Fibroblast of gingiva (primary cell): ENCODE results near the gene HOXC4.

Experiments
- DNase-seq: peaks from one replicate; pipeline ENCODE4 v3.0.0-alpha.2; 2011; ENCODE audit warnings: low read depth

HOXC4 gene

DNA sequence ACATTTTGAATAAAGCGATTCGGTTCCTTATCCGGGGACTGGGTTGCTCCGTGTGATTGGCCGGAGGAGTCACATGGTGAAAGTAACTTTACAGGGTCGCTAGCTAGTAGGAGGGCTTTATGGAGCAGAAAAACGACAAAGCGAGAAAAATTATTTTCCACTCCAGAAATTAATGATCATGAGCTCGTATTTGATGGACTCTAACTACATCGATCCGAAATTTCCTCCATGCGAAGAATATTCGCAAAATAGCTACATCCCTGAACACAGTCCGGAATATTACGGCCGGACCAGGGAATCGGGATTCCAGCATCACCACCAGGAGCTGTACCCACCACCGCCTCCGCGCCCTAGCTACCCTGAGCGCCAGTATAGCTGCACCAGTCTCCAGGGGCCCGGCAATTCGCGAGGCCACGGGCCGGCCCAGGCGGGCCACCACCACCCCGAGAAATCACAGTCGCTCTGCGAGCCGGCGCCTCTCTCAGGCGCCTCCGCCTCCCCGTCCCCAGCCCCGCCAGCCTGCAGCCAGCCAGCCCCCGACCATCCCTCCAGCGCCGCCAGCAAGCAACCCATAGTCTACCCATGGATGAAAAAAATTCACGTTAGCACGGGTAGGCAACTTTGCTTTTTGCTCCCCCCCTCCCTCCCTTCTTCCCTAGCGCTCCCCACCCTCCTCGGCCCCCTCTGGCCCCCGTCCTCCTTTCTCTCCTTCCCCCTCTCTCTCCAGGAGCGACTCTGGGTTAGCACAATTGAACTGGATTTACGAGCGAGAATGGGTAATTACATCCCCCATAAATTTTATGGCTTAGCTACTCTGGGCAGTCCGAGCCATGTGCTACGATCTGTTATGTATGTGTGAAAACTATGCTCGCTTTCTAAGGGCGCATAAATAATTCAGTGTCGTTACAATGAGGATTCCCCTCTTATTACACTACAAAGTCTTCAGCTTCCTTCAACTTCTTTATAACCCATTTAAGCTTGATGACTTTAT is at the start of gene HOXC4:
Gene HOXC4, plus strand, starts transcription at position 85 of the 991 bp plus-strand sequence. Its CDS starts 88 bp downstream, at position 173.
- no peak for DNase-seq

DNA sequence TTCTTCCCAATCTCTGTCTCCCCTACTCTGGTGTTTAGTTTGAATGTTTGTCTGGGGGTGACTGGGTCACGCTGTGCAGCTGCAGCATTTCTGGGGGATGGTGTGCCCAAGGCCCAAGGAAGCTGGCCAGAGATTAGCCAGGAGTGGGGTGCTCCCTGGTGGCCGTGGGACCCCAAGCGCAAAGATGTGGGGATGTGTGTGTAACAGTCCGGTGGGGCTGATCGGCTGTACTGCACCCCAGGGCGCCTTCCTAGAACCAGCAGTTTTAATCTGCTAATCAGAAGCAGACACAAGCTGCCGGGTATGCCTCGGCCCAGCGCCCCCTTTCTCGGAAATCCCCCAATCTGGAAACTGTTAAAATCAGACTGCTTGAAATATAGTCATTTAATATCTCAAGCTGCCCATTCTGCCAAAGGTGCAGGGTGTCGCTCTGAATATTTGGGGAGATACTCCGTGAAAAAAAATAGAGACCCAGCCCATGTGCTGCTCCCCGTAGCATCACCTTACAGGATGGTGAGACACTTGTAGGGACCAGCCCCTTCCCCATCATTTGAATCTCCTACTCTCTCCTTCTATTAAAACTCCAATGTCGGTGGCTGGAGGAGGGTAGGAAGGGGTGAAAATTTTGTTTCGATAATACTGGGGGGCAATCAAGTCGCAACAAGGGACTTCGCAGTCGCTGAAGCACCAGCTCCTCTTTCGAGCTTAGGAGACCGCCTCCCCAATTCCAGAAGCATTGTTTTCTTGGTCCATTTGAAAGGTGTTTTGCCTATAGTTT is 49.4 kb upstream of the HOXC4 start:
- no peak for DNase-seq

DNA sequence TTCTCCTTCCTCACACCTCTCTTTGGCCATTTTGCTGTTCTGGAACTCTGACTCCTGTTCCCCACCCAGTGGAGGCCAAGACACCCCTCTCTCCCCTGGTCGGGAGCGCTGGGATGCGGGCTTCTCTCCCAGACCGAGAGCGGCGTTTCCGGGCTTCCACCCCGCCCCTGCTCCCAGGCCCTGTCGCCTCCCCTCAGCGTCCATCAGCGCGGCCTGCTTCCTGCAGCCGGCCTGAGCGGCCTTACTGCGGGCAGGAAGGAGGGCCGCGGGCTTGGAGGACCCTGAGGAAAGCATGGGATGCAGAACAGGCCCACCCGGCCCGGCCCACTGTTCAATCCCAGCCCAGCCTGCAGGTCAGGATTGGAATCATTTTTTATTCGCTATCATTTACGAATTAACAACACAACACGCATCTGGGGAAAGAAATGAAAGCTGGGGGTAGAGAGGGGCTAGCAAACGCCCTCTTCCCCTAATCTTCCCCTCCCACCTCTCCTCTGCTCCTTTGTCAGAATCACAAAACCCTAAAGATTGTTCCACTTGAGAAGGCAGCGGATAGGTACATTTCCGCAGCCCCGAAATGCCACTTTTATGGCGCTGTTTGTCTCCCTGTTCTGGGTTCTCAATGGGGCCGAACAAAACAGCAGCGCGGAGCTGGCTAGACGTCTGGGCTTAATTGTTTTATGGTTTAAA is 48.6 kb upstream of the HOXC4 start:
- no peak for DNase-seq

GRCh38 chr12:54005531-54005852 is 48.1 kb upstream of the HOXC4 start:
- no peak for DNase-seq

DNA sequence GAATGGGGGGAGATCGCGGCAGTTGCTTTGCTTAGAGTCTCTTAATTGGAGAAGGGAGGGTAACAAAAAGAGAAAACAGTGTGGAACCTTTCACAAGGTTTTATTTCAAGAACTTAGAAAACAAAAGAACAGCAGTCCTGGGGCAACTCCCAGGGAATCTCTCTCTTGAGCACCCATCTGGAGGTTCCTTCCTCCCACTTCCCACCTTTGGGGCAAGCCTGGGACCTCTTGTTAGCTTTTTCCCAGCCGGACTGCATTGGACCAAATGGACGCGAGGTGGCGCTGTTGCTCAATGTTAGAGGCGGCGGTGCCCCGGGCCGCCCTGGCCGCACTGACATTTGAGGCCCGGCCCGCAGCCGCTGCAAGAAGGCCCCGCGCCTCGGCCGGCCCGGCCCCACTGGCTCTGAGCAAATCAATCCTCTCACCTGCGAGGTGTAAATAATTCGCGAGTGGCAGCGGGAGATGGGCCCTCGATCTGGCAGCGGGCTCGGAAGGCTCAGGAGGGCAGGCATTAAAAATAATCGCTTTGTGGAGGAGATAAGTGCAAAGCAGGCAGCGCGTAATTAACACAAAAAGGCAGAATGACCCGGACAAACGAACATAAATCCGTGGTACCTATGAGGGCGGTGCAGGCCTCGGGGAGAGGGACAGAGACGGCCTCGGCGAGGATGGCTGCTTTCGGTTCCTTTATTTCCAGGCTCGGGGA is 47.6 kb upstream of the HOXC4 start:
- peak; percentile 55 for DNase-seq

GRCh38 chr12:54006559-54007220 is 46.9 kb upstream of the HOXC4 start:
- no peak for DNase-seq

DNA sequence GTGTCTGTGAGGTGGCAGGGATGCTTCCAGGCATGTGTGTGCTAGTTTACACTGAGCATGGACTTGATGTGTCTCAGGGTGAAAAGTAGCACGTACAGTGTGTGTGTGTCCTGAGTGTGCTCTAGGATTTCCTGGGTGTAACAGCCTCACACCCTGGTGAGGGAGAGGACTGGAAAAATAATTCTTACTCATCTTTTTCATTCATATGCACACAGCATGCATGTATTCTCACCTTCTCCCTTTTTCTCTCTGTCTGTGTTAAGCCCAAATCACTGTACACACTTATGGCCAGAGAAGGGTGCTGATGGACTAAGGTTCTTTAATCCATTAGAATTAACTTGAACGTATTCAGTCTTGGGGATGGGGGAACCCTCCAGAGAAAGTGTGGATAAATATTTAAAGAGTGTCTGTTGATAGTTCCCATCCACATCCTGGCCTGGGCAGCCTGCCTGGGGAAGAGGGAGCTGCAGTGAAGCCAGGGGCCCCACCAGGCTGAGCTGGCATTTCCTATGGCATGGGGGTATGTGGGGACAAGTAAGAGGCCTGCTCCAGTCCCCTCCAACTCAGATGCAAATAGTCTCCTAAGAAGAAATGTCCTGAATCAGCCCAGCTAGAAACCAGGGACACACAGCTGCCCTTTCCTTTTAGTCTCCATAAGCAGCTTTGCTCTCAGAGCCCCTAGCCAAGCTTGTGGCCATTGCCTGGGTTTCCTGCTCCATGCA is 45.9 kb upstream of the HOXC4 start:
- no peak for DNase-seq

- DNase-seq: no peak
Measured at GRCh38 chr12:54008260-54008552, 45.4 kb upstream of the HOXC4 start.

DNA sequence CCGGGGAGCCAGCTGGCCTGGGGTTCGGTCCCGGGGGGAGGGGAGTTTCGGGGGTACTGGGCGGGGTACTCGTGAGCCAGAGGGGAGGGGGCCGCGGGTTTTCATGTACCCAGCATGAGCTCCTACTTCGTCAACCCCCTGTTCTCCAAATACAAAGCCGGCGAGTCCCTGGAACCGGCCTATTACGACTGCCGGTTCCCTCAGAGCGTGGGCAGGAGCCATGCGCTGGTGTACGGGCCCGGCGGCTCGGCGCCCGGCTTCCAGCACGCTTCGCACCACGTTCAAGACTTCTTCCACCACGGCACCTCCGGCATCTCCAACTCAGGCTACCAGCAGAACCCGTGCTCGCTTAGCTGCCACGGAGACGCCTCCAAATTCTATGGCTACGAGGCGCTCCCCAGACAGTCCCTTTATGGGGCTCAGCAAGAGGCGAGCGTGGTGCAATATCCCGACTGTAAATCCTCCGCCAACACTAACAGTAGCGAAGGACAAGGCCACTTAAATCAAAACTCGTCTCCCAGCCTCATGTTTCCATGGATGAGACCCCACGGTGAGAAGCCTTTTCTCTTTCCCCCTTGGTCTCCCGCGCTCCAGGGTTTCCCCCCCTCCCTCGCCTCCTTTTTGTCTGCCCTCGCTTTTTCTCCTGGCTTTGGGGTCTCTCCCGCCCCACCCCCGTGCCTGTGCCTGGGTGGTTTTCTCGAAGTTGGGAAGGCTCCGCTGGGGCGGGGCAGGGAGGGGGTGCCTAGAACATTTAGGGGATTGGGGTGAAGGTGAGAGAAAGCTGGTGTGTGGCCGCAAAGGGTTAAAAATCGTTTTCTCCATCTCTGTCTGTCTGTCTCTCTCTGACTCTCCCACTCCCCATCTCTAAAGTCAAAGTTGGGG is 44.2 kb upstream of the HOXC4 start:
- DNase-seq: no peak

DNA sequence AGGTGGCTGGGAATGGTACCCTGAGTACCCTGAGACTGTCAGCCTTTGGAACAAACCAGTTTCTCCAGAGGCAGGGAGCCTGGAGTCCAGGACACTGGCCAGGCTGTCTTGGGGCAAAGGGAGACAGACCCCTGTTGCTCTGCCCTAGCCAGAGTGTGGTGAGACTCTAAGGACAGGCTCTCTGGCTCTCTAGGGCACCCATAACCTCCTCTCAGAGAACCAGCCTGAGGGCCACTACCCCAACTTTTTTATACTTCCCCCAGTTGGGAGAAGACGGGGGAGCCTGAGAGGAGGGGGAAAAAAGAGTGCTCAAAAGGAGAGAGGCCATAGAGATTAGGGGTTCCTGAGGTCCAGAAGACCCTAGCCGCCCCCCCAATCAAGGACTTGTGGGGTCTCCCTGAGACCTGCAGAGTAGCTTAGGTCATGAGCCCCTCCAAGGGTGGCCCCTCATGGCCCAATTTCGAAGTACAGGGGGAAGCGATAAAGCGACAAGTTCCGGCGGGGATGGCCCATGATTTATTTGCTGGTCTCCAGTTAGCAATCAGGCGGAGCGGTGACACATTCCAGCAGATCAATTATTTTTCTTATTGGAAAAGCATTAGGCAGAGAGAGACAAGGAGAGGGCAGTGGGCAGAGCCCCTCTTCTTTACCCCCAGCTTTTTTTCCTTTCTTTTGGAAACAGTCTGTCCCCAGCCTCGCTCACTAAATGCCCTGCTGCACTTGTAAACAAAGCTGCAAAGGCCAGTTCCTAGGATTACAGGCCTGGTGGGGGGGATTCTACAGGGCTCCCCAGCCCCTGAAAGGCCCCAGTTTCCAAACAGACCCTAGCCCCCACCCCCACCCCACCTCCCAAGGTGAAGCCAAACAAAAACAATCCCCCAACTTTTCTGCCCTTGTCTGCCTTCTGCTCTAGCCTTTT is 43.3 kb upstream of the HOXC4 start:
- DNase-seq: no peak

DNA sequence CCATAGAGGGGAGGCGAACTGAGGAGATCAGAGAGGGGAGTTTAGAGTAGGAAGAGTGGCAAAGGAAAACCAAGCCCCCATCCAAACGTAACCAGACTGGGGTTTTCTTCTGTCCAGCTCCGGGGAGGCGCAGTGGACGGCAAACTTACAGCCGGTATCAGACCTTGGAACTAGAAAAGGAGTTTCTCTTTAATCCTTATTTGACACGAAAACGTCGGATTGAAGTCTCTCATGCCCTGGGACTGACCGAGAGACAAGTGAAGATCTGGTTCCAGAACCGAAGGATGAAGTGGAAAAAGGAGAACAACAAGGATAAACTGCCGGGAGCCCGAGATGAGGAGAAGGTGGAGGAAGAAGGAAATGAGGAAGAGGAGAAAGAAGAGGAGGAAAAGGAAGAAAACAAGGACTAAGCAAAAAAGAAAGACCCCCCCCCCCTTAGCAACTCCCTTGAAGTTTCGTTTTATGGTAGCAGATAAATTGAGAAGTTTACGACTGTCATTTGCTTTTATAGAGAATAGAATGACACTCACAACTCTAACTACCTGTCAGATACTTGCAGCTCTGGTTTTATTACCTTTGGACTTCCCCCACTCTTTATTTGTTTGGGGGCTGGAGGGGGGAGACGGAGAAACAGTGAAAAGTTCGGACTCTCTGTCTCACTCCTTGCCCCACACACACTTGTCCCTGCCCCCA is 42.5 kb upstream of the HOXC4 start:
- no peak for DNase-seq

GRCh38 chr12:54011665-54012532 is 41.7 kb upstream of the HOXC4 start:
- no peak for DNase-seq

DNA sequence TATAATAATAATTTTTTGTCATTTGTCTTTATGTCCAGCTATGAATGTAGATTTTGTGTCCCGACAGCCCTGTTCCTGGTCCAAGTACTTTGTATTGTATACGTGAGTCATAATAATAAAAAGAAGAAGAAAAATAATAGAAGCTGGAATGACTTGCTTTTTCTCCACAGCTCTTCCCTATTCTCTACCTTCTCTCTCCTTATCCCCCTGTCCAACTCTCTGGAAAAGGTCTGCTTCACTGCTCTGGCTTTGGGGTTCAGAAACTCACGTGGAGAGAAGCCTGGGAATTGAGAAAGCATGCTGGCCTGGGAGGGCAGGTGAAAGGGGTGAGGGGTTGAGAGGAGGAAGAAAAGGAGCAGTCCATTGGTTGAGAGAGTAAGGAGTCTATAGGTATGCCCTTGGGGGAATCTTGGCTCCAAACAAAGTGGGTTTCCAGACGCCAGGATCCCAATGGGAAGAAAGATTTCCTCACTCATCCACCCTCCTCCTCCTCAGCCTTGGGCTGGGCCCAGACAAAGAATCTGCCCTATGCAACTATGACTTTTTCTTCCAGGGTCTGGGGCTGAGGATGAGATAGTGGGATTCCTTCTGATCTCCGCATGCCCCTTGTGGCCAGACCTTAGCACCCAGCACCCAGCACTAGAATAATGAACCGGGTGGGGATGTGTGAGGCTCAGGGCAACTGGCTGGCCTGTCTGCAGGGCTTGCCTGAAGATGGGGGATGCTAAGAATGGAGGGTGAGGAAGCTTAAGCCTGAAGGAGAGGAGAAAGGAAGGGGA is 40.8 kb upstream of the HOXC4 start:
- no peak for DNase-seq

DNA sequence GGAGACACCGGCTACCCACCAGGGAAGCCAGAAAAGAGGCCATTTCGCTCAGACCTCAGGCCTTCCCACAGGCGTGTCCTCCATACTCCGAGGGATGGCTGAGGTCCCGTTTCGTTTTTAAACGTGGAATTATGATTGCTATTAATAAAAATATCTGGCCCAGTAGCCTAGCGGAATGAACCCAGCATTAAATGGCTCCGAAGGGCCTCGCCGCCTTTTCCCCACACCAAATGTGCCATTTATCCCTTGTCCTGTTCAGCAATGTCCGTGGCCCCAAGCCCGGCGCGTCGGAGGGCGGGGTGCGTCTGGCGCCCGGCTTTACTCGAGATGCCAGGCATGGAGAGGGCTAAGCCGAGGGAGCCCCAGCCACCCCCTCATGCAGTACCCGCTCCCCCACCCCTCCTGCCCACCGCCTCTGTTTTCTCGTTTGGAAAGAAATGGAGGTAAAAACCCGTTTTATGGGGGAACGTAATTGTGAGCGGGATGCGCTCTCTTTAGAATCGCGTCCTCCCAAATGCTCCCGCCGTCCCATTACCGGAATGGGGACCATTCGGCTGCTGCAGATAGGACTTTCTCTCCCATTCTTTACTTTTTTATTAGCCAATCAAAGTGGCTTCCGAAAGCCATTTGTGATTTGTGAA is 39.1 kb upstream of the HOXC4 start:
- no peak for DNase-seq

- DNase-seq: no peak
Measured at GRCh38 chr12:54015018-54015931, 38.4 kb upstream of the HOXC4 start.
